ENCODE measurements around the gene TRIO. TPM values are rescaled to one million over a fixed set of nuclear protein-coding genes. Genes with fewer than 3 reads are reported as not detected.

Gene TRIO
- total RNA-seq, 1 donor from 2014 or later: 76.8 TPM

GRCh38 chr5:14503681-14504331, 360.7 kb downstream of the TRIO start:
- no peak for DNase-seq (ENCODE audit: low read depth in 2 of 2)

GRCh38 chr5:14504332-14504727, 361.2 kb downstream of the TRIO start:
- no peak for DNase-seq (ENCODE audit: low read depth in 2 of 2)

- DNase-seq (ENCODE audit: low read depth in 2 of 2): no peak
These were observed 361.7 kb downstream of the TRIO start for GRCh38 chr5:14504816-14505215.

- DNase-seq (ENCODE audit: low read depth in 2 of 2): no peak
These were observed 362.4 kb downstream of the TRIO start for GRCh38 chr5:14505310-14506139.

GRCh38 chr5:14506140-14506538, 363.0 kb downstream of the TRIO start:
- DNase-seq (ENCODE audit: low read depth in 2 of 2): no peak

GRCh38 chr5:14506661-14507060, 363.5 kb downstream of the TRIO start:
- no peak for DNase-seq (ENCODE audit: low read depth in 2 of 2)

- no peak for DNase-seq (ENCODE audit: low read depth in 2 of 2)
These were observed 364.2 kb downstream of the TRIO start for GRCh38 chr5:14507156-14507941.

- no peak for DNase-seq (ENCODE audit: low read depth in 2 of 2)
These were observed 364.9 kb downstream of the TRIO start for GRCh38 chr5:14508046-14508445.

- DNase-seq (ENCODE audit: low read depth in 2 of 2): no peak
These were observed 366.4 kb downstream of the TRIO start for GRCh38 chr5:14509556-14509955.

GRCh38 chr5:14510156-14510734, 367.1 kb downstream of the TRIO start:
- DNase-seq (ENCODE audit: low read depth in 2 of 2): no peak

GRCh38 chr5:14510880-14511279, 367.7 kb downstream of the TRIO start:
- DNase-seq (ENCODE audit: low read depth in 2 of 2): no peak

GRCh38 chr5:14512574-14512973, 369.4 kb downstream of the TRIO start:
- no peak for DNase-seq (ENCODE audit: low read depth in 2 of 2)

- DNase-seq (ENCODE audit: low read depth in 2 of 2): no peak
These were observed 370.1 kb downstream of the TRIO start for GRCh38 chr5:14513266-14513665.

GRCh38 chr5:14516901-14517300, 373.8 kb downstream of the TRIO start:
- no peak for DNase-seq (ENCODE audit: low read depth in 2 of 2)

GRCh38 chr5:14518638-14519037, 375.5 kb downstream of the TRIO start:
- DNase-seq (ENCODE audit: low read depth in 2 of 2): no peak

GRCh38 chr5:14521748-14522147, 378.6 kb downstream of the TRIO start:
- DNase-seq (ENCODE audit: low read depth in 2 of 2): no peak

- no peak for DNase-seq (ENCODE audit: low read depth in 2 of 2)
These were observed 379.6 kb downstream of the TRIO start for GRCh38 chr5:14522721-14523120.

GRCh38 chr5:14523243-14524034, 380.3 kb downstream of the TRIO start:
- no peak for DNase-seq (ENCODE audit: low read depth in 2 of 2)

- DNase-seq (ENCODE audit: low read depth in 2 of 2): no peak
These were observed 382.3 kb downstream of the TRIO start for GRCh38 chr5:14525397-14525796.

- DNase-seq (ENCODE audit: low read depth in 2 of 2): no peak
These were observed 383.4 kb downstream of the TRIO start for GRCh38 chr5:14526493-14526892.

GRCh38 chr5:14528115-14528514, 385.0 kb downstream of the TRIO start:
- no peak for DNase-seq (ENCODE audit: low read depth in 2 of 2)
